GM12801 (cell line): ENCODE measurements around the gene ELK3.

Source experiments
- CTCF ChIP-seq: IDR thresholded peaks from one replicate; pipeline ENCODE4 v1.5.1; 2011; ENCODE audit warnings: control low read depth; ENCODE audit not compliant: insufficient read length; ENCODE audit errors: extremely low read depth

The ELK3 gene

DNA sequence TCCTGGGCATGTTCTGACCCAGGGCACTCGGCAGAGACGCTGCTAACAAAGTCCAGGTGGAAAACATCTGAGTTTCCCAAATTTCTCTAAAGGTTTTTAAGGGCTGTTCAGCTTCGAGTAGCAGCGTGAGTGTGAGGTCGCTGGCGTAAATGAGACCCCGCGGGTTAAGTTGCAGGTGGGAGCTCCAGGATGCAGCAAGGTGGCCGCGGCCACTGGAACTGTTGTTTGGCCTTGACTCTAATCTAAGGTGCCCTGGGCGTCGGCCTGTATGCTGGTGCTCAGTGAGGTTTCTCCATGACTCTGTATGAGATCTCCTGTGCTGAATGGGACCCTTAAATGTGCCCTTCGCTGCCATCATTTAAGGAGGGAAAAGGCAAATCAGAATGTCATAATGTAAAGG lies 50.7 kb downstream of the ELK3 start:
- no peak for TF ChIP-seq CTCF

- TF ChIP-seq CTCF = no peak
These were observed 52.8 kb downstream of the ELK3 start for GRCh38 chr12:96246926-96247505.

DNA sequence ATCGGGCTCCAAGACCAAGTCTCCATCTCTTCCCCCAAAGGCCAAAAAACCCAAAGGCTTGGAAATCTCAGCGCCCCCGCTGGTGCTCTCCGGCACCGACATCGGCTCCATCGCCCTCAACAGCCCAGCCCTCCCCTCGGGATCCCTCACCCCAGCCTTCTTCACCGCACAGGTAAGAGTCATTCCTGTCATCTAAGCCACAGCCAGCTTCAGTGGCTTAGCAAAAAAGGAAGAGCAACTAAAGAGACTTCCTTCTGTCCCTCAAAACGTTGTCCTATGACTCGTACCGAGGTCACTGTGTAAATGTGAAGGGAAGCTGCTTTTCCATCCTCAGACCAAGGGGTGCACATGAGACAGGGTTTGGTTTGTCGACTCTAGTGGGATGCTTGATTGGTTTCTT lies 53.4 kb downstream of the ELK3 start:
- no peak for TF ChIP-seq CTCF

DNA sequence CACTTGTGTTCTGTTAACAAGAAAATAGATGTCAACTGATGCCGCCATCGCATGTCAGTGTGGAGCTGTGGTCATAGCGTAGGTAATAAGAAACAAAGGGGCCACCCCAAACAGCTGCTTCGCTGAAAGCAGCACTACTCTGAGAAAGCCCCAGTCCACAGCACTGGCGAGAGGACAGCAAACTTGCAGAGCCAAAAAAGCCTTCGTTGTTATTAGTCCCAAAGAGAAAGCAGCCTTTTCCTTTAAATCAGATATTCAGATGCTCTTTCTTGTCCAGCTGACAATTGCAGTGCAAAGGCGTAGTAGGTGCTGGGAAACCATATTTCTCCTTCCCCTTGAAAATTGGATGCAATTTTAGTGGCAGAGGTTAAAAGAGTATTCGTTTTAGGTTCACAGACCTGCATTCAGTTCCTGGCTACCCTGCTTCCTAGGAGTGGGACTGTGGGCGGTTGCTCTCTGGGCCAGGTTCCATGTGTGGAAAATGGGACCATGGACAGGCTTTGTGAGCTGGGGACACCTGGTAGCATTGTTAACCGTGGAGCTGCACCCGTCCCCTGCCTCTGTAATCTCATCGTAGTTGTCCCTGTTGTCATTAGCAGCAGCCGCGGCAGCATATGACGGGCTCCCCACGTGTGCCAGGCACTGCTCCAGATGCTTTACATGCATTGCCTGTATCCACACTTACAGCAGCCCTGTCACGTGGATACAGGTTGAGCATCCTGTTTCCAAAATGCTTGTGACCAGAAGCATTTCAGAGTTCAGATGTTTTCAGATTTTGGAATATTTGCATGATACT lies 54.2 kb downstream of the ELK3 start:
- TF ChIP-seq CTCF = no peak

DNA sequence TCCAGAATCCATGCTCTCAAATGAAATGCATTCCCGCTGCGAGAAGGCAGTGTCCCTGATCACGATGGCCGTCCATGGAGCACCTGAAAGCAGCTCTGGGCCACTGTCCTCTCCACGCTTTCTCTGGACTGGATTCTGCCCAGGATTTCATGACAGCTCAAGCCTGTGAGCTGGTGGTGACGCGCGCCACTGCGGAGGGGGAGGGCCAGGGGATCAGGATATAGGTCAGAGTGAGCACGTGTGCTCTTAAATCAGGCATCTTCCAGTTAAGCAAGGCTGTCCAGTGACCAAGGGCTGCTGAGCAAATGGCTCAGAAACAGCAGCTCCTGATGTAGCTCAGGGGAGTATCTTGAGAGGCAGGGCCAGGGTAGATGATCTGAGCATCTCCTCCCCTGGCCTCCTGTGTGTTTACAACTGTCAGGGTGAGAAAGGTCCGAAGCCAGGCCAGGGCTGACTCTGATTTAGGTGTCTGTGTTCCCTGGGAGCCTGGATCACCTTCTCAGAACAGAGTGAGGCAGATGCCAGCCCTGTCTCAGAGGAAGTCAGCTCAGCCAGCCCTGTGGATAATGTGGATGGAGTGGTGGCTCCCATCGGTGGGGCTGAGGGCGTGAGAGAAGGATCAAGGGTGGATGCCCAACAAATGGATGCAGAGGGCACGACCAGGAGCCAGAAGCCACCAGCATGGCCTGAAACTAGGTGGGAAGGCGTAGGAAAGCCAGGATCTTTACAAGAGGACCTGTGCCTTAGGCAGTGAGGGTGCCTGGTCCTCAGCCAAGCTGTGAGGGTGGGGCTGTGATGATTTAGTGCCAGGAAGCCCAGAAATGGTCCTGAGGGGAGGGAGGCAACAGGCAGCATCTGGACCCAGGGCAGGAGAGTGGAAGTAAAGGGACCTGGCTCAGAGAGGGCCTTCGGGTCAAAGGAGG lies 55.3 kb downstream of the ELK3 start:
- no peak for TF ChIP-seq CTCF

- TF ChIP-seq CTCF = no peak
These were observed 56.0 kb downstream of the ELK3 start for GRCh38 chr12:96250119-96250685.

GRCh38 chr12:96255077-96255476 lies 60.9 kb downstream of the ELK3 start:
- TF ChIP-seq CTCF = no peak
